Lower leg skin (tissue), 3 donors: ENCODE measurements around the gene C11orf91.

Experiments
- POLR2A ChIP-seq, 2 donors: fragments of 450-650 bp; IDR thresholded peaks; one replicate each; pipeline ENCODE4 v1.6.1; 2016 to 2017; ENCODE audit warnings: antibody characterized with exemption in 2 of 2, mild to moderate bottlenecking in 1 of 2, moderate library complexity in 1 of 2
- TF ChIP-seq, protein P1 (sequence below), 3 donors: fragments of 450-650 bp; IDR thresholded peaks; one replicate each; pipeline ENCODE4 v1.5.1; 2016; ENCODE audit warnings: antibody characterized with exemption in 3 of 3, mild to moderate bottlenecking in 3 of 3, moderate library complexity in 2 of 3

DNA sequence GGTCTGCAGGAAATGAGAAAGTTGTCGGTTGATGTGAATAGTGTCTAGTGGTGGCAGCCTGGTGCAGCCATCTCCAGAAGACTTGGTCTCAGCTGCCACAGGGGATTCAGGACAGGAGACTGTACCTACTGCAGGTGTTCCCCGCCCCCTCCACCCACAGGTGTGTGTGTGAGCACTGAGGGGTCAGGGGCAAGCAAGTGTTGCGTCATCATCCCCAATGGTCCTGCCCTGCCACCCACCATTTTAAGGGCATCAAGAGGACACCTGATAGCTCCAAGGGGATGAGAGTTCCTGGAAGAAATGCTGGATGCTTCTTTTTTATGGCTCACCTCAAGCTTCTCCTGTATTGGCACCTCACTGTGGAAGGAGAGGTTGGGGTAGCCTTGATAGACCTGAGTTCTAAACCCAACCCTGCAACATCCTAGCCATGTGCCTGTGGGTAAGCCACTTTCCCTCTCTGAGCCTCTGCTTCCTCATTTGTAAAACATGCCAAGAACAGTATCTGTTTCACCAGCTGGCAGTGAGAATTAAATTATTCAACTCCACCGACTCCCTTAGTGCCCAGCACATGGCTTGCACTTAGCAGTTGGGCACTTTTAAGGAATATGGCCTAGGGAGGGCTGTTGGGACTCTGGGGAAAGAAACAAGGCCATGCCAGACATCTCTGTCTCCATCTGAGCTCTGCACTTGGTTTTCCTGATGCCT is 6.1 kb downstream of the C11orf91 start:
- no peak for TF ChIP-seq POLR2A (IDR thresholded peaks at IDR 0.05)
- TF ChIP-seq, protein P1, sequence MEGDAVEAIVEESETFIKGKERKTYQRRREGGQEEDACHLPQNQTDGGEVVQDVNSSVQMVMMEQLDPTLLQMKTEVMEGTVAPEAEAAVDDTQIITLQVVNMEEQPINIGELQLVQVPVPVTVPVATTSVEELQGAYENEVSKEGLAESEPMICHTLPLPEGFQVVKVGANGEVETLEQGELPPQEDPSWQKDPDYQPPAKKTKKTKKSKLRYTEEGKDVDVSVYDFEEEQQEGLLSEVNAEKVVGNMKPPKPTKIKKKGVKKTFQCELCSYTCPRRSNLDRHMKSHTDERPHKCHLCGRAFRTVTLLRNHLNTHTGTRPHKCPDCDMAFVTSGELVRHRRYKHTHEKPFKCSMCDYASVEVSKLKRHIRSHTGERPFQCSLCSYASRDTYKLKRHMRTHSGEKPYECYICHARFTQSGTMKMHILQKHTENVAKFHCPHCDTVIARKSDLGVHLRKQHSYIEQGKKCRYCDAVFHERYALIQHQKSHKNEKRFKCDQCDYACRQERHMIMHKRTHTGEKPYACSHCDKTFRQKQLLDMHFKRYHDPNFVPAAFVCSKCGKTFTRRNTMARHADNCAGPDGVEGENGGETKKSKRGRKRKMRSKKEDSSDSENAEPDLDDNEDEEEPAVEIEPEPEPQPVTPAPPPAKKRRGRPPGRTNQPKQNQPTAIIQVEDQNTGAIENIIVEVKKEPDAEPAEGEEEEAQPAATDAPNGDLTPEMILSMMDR (IDR thresholded peaks at IDR 0.05), result no peak
